AG04449 (cell line): ENCODE data around the gene ALKBH4.

Experiments used
- CTCF ChIA-PET: fragments of 350-600 bp; formaldehyde crosslinking; extraction: SDS; loops from one replicate; lab custom pipeline; 2021; ENCODE audit warnings: antibody characterized with exemption; lab: Yijun Ruan, JAX
- POLR2A ChIA-PET: fragments of 400-600, 350-600 bp; formaldehyde crosslinking; extraction: SDS; loops from one replicate; lab custom pipeline; 2020; ENCODE audit warnings: antibody characterized with exemption, inconsistent platforms; lab: Yijun Ruan, JAX
- DNase-seq: peaks from one replicate; pipeline ENCODE4 v3.0.0-alpha.2; 2010; ENCODE audit warnings: low read depth, low spot score
- H3K4me3 ChIP-seq: 2 replicates; pipeline ENCODE4 v1.5.1; 2011; ENCODE audit warnings: low read depth, mild to moderate bottlenecking, control low read depth, low read length
- CTCF ChIP-seq: IDR thresholded peaks from one replicate; pipeline ENCODE4 v1.5.1; 2011; ENCODE audit warnings: mild to moderate bottlenecking, moderate library complexity, low read length, control low read depth, inconsistent platforms; ENCODE audit not compliant: insufficient read depth; ENCODE audit errors: missing control alignments

ALKBH4 gene

DNA sequence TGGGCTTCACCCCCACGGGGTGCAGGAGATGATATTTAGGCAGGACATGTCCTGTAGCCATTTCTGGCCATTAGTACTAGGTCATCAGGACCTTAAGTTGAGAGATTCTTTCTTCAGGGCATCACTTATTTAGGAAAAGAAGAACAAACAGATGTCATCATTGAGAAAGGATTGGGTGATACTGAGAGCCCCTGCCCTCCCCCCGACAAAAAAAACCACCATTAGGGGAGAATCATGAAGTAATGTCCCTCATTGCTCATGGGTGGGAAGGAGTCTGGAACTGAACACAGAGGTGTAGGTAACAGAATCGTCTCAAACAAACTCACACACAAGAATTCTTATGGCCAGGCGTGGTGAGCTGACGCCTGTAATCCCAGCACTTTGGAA lies 37.7 kb downstream of the ALKBH4 start:
- POLR2A ChIA-PET: no interaction called here
- no peak overlapping the region for H3K4me3 ChIP-seq
- DNase-seq: no peak
- CTCF ChIA-PET: no interaction called here
- no peak for TF ChIP-seq CTCF

- no peak overlapping the region for H3K4me3 ChIP-seq
- no peak for TF ChIP-seq CTCF
- CTCF ChIA-PET: interaction anchor here (0.7 to 2.2 kb wide), 3 partner anchors 12 to 21 kb away, joined by 3 to 6 read pairs (median 4); no protein-coding TSS in a partner anchor
- DNase-seq: no peak
- POLR2A ChIA-PET: no interaction called here
These were observed 38.2 kb downstream of the ALKBH4 start for GRCh38 chr7:102426268-102427018.

- ChIA-PET POLR2A (no interaction called here), CTCF (interaction anchor here (0.7 to 2.2 kb wide), 3 partner anchors 11 to 20 kb away, joined by 3 to 6 read pairs (median 4); no protein-coding TSS in a partner anchor)
- H3K4me3 ChIP-seq: no peak overlapping the region
- TF ChIP-seq CTCF: no peak
- DNase-seq: no peak
These were observed 38.9 kb downstream of the ALKBH4 start for GRCh38 chr7:102425639-102426267.

- ChIA-PET CTCF (interaction anchor here (1.1 to 2.2 kb wide), 3 partner anchors 12 to 33 kb away, joined by 4 to 6 read pairs (median 4); no protein-coding TSS in a partner anchor), POLR2A (no interaction called here)
- no peak overlapping the region for H3K4me3 ChIP-seq
- no peak for DNase-seq
- no peak for TF ChIP-seq CTCF
These were observed 39.9 kb downstream of the ALKBH4 start for GRCh38 chr7:102424787-102425218.

DNA sequence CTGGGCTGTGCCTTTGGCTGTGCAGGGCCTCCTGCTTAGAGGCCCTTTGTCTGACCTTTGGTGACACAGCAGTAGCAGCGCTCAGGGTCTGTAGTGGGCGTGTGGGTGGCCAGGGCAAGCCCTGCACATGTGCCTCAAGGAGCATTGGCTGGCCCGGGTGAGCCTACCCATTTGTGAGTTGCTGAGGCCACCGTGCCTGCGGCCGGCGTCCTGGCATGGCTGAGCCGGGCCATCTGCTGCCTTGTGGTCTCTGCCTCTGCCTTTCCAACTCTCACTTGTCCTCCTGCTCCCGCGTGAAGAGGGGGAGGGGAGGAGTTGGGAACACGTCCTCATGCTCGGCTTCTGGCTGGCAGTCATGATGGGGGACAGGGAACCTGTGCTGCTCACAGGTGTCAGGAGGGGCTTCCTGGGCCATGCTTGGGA lies 40.5 kb downstream of the ALKBH4 start:
- no peak for TF ChIP-seq CTCF
- ChIA-PET CTCF (interaction anchor here (1.0 to 2.2 kb wide), 3 partner anchors 8 to 32 kb away, joined by 3 to 6 read pairs (median 4); no protein-coding TSS in a partner anchor), POLR2A (no interaction called here)
- H3K4me3 ChIP-seq: no peak overlapping the region
- DNase-seq: no peak

GRCh38 chr7:102421706-102422240 lies 42.9 kb downstream of the ALKBH4 start:
- POLR2A ChIA-PET: no interaction called here
- CTCF ChIA-PET: interaction anchor here (0.9 kb wide), 1 partner anchor 819 kb away, joined by 3 read pairs; no protein-coding TSS in a partner anchor
- H3K4me3 ChIP-seq: no peak overlapping the region
- TF ChIP-seq CTCF: no peak
- DNase-seq: no peak
